WTC11 (cell line): ENCODE measurements around the gene SELENOF. TPM values are rescaled to one million over a fixed set of nuclear protein-coding genes. Genes with fewer than 3 reads are reported as not detected.

Source experiments
- ATAC-seq: fragments of 200-7000 bp; cut with Tn5 transposase; 2 replicates; pipeline ENCODE4 v1.10.0; 2021; ENCODE audit warnings: mild to moderate bottlenecking, moderate library complexity
- CTCF ChIA-PET: fragments of 300-600 bp; sonication (Branson Sonifier 250); formaldehyde crosslinking; loops from one replicate; lab custom pipeline; 2021; ENCODE audit warnings: antibody characterized with exemption; lab: Charles Lee
- POLR2A ChIA-PET: fragments of 350-600 bp; sonication (Branson Sonifier 250); formaldehyde crosslinking; loops from one replicate; lab custom pipeline; 2021; ENCODE audit warnings: antibody characterized with exemption; lab: Charles Lee
- DNase-seq: peaks from one replicate; pipeline ENCODE4 v3.0.0; 2021; ENCODE audit warnings: low spot score
- H3K27ac Mint-ChIP-seq: 2 replicates; pipeline ENCODE4 v1.8.0; 2021; ENCODE audit warnings: mixed read lengths
- H3K27me3 Mint-ChIP-seq: 2 replicates; pipeline ENCODE4 v1.8.0; 2021; ENCODE audit warnings: low read depth, mild to moderate bottlenecking, moderate library complexity, mixed read lengths
- H3K36me3 Mint-ChIP-seq: 2 replicates; pipeline ENCODE4 v1.8.0; 2021; ENCODE audit warnings: mixed read lengths
- H3K4me1 Mint-ChIP-seq: 2 replicates; pipeline ENCODE4 v1.8.0; 2022; ENCODE audit warnings: mixed read lengths
- H3K4me3 Mint-ChIP-seq: 2 replicates; pipeline ENCODE4 v1.8.0; 2021; ENCODE audit warnings: mild to moderate bottlenecking, moderate library complexity, mixed read lengths
- H3K9me3 Mint-ChIP-seq: 2 replicates; pipeline ENCODE4 v1.8.0; 2021; ENCODE audit warnings: mixed read lengths
- ATF1 ChIP-seq: sonication (generic); formaldehyde crosslinking; IDR thresholded peaks from 2 replicates; pipeline ENCODE4 v1.8.1; 2023; ENCODE audit warnings: mild to moderate bottlenecking, moderate library complexity, missing genetic modification reagents
- ESRRA ChIP-seq: sonication (generic); formaldehyde crosslinking; IDR thresholded peaks from 2 replicates; pipeline ENCODE4 v1.8.1; 2022; ENCODE audit warnings: mild to moderate bottlenecking, missing genetic modification reagents, borderline replicate concordance
- GTF2I ChIP-seq: fragments of 250-450 bp; sonication (Bioruptor Pico); conservative IDR thresholded peaks from 2 replicates; pipeline ENCODE4 v1.4.0; 2021; ENCODE audit warnings: mild to moderate bottlenecking
- MYBL2 ChIP-seq: sonication (generic); formaldehyde crosslinking; IDR thresholded peaks from 2 replicates; pipeline ENCODE4 v1.8.1; 2023; ENCODE audit warnings: mild to moderate bottlenecking, moderate library complexity, missing genetic modification reagents
- NFATC4 ChIP-seq: fragments of 250-450 bp; sonication (Bioruptor Pico); IDR thresholded peaks from 2 replicates; pipeline ENCODE4 v1.9.0; 2021; ENCODE audit warnings: mild to moderate bottlenecking
- NFYB ChIP-seq: sonication (generic); formaldehyde crosslinking; conservative IDR thresholded peaks from 2 replicates; pipeline ENCODE4 v1.8.0; 2022; ENCODE audit warnings: low read depth, missing genetic modification reagents
- SMAD3 ChIP-seq: sonication (generic); formaldehyde crosslinking; IDR thresholded peaks from 2 replicates; pipeline ENCODE4 v1.8.0; 2022; ENCODE audit warnings: missing genetic modification reagents, mild to moderate bottlenecking, borderline replicate concordance
- SP1 ChIP-seq: sonication (generic); formaldehyde crosslinking; conservative IDR thresholded peaks from 2 replicates; pipeline ENCODE4 v1.8.1; 2022; ENCODE audit warnings: missing genetic modification reagents
- ZNF232 ChIP-seq: sonication (generic); formaldehyde crosslinking; IDR thresholded peaks from 2 replicates; pipeline ENCODE4 v1.8.0; 2022; ENCODE audit warnings: mild to moderate bottlenecking, missing genetic modification reagents
- ZNF396 ChIP-seq: fragments of 250-450 bp; sonication (Bioruptor Pico); IDR thresholded peaks from 2 replicates; pipeline ENCODE4 v1.8.0; 2021; ENCODE audit warnings: mild to moderate bottlenecking, moderate library complexity, borderline replicate concordance
- ZNF416 ChIP-seq: fragments of 250-450 bp; sonication (Bioruptor Pico); IDR thresholded peaks from 2 replicates; pipeline ENCODE4 v1.9.0; 2021; ENCODE audit warnings: mild to moderate bottlenecking, inconsistent platforms
- total RNA-seq: library from RNA; stranded (reverse); gene quantifications from 3 replicates; pipeline ENCODE4 v1.2.3, GENCODE V29; 2021
- TF ChIP-seq, protein P1 (sequence below): fragments of 250-450 bp; sonication (Bioruptor Pico); IDR thresholded peaks from 2 replicates; pipeline ENCODE4 v1.9.0; 2021; ENCODE audit warnings: mild to moderate bottlenecking, borderline replicate concordance
- TF ChIP-seq, protein P2 (sequence below): sonication (generic); formaldehyde crosslinking; IDR thresholded peaks from 2 replicates; pipeline ENCODE4 v1.8.1; 2023; ENCODE audit warnings: mild to moderate bottlenecking, missing genetic modification reagents, borderline replicate concordance
- TF ChIP-seq, protein P3 (sequence below): fragments of 200-600 bp; IDR thresholded peaks from 2 replicates; pipeline ENCODE4 v1.8.0; 2022; ENCODE audit warnings: antibody characterized with exemption

SELENOF gene
- total RNA-seq, 1 experiment from 2014 or later = 156 TPM

DNA sequence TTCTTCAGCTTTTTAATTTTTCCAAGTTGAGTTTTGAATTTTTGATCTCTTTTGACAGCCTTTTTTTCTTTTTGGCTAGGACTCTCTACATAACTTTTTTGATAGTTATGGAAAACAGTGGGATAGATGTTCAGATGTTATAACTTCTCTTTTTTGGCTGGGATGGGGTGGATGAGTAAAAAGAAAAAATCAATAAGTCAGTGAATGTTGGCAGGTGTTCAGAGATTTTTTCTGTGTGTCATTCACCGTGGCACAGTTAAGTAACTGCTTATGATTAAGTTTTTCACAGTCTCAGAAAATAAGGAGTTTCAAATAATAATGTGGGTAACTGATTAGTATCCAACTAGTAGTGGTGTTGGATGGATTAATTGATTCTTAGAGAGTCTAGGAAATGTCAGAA lies 24.5 kb upstream of the SELENOF start (continued):
- TF ChIP-seq, protein P1, sequence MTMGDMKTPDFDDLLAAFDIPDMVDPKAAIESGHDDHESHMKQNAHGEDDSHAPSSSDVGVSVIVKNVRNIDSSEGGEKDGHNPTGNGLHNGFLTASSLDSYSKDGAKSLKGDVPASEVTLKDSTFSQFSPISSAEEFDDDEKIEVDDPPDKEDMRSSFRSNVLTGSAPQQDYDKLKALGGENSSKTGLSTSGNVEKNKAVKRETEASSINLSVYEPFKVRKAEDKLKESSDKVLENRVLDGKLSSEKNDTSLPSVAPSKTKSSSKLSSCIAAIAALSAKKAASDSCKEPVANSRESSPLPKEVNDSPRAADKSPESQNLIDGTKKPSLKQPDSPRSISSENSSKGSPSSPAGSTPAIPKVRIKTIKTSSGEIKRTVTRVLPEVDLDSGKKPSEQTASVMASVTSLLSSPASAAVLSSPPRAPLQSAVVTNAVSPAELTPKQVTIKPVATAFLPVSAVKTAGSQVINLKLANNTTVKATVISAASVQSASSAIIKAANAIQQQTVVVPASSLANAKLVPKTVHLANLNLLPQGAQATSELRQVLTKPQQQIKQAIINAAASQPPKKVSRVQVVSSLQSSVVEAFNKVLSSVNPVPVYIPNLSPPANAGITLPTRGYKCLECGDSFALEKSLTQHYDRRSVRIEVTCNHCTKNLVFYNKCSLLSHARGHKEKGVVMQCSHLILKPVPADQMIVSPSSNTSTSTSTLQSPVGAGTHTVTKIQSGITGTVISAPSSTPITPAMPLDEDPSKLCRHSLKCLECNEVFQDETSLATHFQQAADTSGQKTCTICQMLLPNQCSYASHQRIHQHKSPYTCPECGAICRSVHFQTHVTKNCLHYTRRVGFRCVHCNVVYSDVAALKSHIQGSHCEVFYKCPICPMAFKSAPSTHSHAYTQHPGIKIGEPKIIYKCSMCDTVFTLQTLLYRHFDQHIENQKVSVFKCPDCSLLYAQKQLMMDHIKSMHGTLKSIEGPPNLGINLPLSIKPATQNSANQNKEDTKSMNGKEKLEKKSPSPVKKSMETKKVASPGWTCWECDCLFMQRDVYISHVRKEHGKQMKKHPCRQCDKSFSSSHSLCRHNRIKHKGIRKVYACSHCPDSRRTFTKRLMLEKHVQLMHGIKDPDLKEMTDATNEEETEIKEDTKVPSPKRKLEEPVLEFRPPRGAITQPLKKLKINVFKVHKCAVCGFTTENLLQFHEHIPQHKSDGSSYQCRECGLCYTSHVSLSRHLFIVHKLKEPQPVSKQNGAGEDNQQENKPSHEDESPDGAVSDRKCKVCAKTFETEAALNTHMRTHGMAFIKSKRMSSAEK (CRISPR knock-in tag) = no peak

DNA sequence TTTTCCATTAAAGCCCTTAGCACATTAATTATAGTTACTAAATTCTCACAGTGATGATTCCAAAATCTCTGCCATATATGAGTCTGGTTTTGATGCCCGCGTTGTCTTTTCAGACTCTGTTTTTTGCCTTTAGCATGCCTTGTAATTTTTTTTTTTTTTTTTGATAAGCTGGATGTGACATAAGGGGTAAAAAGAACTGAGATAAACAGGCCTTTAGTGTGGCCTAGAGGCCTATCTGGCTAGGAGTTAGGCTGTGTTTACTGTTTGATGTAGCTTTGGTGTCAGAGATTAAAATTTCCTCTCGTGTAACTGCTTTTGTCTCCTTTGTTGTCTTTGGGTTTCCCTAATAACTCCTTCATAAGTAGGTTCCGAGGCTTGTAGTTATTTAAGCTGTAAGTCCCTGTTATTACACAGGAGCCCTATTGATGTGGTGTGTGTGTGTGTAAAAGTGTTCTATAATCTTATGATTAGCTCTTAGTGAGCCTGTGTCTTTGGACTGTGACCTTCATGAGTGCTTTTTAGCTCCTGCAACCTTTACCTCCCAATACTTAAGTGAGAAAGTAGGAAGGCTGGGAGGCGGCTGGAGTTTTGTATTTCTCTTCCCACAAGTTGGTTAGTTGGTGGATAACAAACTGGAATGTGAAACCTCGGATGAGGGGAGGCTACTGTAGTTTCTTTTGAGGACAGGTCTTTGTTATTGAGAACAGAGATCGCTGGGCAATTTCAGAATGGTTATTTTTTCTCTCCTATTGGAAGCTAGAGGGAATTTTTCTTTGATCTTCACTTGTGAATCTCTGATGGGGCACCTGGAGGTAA lies 19.8 kb upstream of the SELENOF start:
- ChIA-PET POLR2A (interaction anchor here (0.6 to 2.7 kb wide), 3 partner anchors 10 to 84 kb away, joined by 3 to 30 read pairs (median 3); partner anchors contain the start of genes HS2ST1 and SELENOF), CTCF (interaction anchor here (0.7 to 1.8 kb wide), 4 partner anchors 17 to 230 kb away, joined by 5 to 10 read pairs (median 6); partner anchors contain the start of genes HS2ST1 and SELENOF)
- peak; percentile 74 for ATAC-seq
- Mint-ChIP-seq H3K4me1 (peaks cover 55% of the 10 kb centered on the region), H3K27ac (peak overlapping the region; percentile 99), H3K36me3 (no peaks in the 10 kb centered on the region), H3K27me3 (no peaks in the 10 kb centered on the region), H3K9me3 (no peaks in the 10 kb centered on the region), H3K4me3 (peak overlapping the region; percentile 58)
- DNase-seq = no peak
- TF ChIP-seq SP1 = 0 out of 2 replicates have a peak, but pooled peaks have one; percentile 6
- TF ChIP-seq, protein P2, sequence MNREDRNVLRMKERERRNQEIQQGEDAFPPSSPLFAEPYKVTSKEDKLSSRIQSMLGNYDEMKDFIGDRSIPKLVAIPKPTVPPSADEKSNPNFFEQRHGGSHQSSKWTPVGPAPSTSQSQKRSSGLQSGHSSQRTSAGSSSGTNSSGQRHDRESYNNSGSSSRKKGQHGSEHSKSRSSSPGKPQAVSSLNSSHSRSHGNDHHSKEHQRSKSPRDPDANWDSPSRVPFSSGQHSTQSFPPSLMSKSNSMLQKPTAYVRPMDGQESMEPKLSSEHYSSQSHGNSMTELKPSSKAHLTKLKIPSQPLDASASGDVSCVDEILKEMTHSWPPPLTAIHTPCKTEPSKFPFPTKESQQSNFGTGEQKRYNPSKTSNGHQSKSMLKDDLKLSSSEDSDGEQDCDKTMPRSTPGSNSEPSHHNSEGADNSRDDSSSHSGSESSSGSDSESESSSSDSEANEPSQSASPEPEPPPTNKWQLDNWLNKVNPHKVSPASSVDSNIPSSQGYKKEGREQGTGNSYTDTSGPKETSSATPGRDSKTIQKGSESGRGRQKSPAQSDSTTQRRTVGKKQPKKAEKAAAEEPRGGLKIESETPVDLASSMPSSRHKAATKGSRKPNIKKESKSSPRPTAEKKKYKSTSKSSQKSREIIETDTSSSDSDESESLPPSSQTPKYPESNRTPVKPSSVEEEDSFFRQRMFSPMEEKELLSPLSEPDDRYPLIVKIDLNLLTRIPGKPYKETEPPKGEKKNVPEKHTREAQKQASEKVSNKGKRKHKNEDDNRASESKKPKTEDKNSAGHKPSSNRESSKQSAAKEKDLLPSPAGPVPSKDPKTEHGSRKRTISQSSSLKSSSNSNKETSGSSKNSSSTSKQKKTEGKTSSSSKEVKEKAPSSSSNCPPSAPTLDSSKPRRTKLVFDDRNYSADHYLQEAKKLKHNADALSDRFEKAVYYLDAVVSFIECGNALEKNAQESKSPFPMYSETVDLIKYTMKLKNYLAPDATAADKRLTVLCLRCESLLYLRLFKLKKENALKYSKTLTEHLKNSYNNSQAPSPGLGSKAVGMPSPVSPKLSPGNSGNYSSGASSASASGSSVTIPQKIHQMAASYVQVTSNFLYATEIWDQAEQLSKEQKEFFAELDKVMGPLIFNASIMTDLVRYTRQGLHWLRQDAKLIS (CRISPR knock-in tag) = no peak

DNA sequence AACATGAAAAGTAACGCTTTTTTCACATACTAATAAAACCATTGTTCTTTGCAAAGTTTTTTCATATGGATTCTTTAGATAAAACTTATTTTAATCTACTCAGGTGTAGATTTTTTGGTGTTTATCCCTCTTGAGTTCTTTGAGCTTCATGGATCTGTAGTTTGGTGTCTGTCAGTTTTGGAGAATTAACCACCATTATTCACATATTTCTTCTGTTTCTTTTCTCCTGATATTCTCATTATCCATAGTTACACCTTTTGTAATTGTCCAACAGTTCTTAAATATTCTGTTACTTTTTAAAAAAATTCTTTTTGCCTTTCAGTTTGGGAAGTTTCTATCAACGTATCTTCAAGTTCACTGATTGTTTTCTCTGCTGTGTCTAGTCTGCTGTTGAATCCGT lies 19.1 kb upstream of the SELENOF start:
- ChIA-PET CTCF (interaction anchor here (1.8 kb wide), 2 partner anchors 18 to 32 kb away, joined by 6 to 10 read pairs; partner anchors contain the start of genes HS2ST1 and SELENOF), POLR2A (interaction anchor here (2.7 kb wide), 1 partner anchor 18 kb away, joined by 30 read pairs; the partner anchor contains the start of genes HS2ST1 and SELENOF)
- DNase-seq (no peak), ATAC-seq (no peak)
- no peak for TF ChIP-seq ZNF232 (CRISPR knock-in tag)
- Mint-ChIP-seq H3K4me1 (peaks cover 48% of the 10 kb centered on the region), H3K27ac (peak overlapping the region; percentile 99), H3K4me3 (no peak overlapping the region), H3K27me3 (no peaks in the 10 kb centered on the region), H3K36me3 (no peaks in the 10 kb centered on the region), H3K9me3 (no peaks in the 10 kb centered on the region)

DNA sequence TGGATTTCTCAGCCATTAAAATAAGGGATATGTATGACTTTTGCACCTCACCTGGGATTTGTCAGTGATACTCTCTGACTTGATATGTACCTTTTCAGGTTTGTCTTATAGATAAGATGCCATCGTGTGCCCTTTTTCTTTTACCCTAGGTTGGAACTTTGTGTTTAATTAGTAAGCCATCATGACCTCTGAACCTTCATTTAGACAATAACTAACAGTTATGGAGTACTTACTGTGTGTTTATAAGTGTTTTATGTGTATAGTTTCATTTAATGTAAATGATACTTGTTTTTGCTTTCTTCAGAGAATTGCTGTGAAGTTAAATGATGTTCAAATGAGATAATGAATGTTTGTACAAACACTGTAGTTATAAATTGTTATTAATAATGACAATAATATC lies 14.9 kb upstream of the SELENOF start:
- H3K27me3 Mint-ChIP-seq = no peaks in the 10 kb centered on the region; the same call in 1 of the 2 replicates
- H3K9me3 Mint-ChIP-seq = peaks cover 19% of the 10 kb centered on the region
- DNase-seq (no peak), ATAC-seq (no peak)
- H3K4me3 Mint-ChIP-seq = no peak overlapping the region
- ChIA-PET CTCF (no interaction called here), POLR2A (no interaction called here)
- H3K4me1 Mint-ChIP-seq = peaks cover 36% of the 10 kb centered on the region
- H3K36me3 Mint-ChIP-seq = peaks cover 20% of the 10 kb centered on the region
- TF ChIP-seq GTF2I = no peak
- TF ChIP-seq MYBL2 (CRISPR knock-in tag) = no peak
- no peak overlapping the region; the same call in 1 of the 2 replicates for H3K27ac Mint-ChIP-seq

DNA sequence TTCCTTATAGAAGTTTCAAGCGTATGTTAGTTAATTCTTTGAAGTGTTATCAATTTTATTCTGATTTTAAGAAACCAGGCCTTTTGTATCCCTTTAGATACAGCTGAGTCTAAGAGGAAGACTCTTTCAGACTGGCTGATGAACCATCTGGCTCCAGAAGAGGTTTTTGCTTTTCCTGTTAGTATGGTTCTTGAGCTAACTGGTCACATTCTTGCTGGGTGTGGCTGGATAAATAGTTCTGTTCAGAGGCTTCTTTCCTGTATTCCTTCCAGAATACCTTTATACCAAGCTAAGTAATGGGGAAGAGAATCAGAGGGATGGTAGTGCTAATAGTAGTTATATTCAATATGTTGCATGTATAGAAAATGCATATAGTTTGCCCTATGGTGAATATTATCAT lies 13.0 kb upstream of the SELENOF start:
- Mint-ChIP-seq H3K27ac (no peak overlapping the region), H3K4me3 (no peak overlapping the region), H3K27me3 (no peaks in the 10 kb centered on the region; the same call in 1 of the 2 replicates)
- no peak for ATAC-seq
- no peak for TF ChIP-seq NFATC4 (CRISPR knock-in tag)
- no peak for TF ChIP-seq SMAD3 (CRISPR knock-in tag)
- TF ChIP-seq ZNF396 (CRISPR knock-in tag) = no peak
- TF ChIP-seq ZNF416 (CRISPR knock-in tag) = no peak
- TF ChIP-seq, protein P3, sequence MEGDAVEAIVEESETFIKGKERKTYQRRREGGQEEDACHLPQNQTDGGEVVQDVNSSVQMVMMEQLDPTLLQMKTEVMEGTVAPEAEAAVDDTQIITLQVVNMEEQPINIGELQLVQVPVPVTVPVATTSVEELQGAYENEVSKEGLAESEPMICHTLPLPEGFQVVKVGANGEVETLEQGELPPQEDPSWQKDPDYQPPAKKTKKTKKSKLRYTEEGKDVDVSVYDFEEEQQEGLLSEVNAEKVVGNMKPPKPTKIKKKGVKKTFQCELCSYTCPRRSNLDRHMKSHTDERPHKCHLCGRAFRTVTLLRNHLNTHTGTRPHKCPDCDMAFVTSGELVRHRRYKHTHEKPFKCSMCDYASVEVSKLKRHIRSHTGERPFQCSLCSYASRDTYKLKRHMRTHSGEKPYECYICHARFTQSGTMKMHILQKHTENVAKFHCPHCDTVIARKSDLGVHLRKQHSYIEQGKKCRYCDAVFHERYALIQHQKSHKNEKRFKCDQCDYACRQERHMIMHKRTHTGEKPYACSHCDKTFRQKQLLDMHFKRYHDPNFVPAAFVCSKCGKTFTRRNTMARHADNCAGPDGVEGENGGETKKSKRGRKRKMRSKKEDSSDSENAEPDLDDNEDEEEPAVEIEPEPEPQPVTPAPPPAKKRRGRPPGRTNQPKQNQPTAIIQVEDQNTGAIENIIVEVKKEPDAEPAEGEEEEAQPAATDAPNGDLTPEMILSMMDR = no peak
- TF ChIP-seq ESRRA (CRISPR knock-in tag) = no peak
- no peak for TF ChIP-seq NFYB
- no peak for TF ChIP-seq GTF2I
- no peak for TF ChIP-seq ATF1
- TF ChIP-seq, all 79 proteins: peak for 0
- Mint-ChIP-seq H3K4me1 (peaks cover 19% of the 10 kb centered on the region), H3K9me3 (peaks cover 36% of the 10 kb centered on the region), H3K36me3 (peaks cover 38% of the 10 kb centered on the region)
- no peak for DNase-seq
- ChIA-PET CTCF (interaction anchor here (1.0 to 1.3 kb wide), 2 partner anchors 13 to 93 kb away, joined by 3 read pairs; partner anchors contain the start of genes HS2ST1 and SELENOF), POLR2A (no interaction called here)
